Measurements from ENCODE around the gene CAPN9.
"Not testable (repeated sequence)": the region's sequence is repeated elsewhere in the genome, so short reads cannot be mapped to it uniquely, and the experiment has no call there.

The CAPN9 gene

GRCh38 chr1:230706887-230707731 is 40.1 kb upstream of the CAPN9 start:
- H3K36me3 Mint-ChIP-seq, result no peaks in the 10 kb centered on the region

DNA sequence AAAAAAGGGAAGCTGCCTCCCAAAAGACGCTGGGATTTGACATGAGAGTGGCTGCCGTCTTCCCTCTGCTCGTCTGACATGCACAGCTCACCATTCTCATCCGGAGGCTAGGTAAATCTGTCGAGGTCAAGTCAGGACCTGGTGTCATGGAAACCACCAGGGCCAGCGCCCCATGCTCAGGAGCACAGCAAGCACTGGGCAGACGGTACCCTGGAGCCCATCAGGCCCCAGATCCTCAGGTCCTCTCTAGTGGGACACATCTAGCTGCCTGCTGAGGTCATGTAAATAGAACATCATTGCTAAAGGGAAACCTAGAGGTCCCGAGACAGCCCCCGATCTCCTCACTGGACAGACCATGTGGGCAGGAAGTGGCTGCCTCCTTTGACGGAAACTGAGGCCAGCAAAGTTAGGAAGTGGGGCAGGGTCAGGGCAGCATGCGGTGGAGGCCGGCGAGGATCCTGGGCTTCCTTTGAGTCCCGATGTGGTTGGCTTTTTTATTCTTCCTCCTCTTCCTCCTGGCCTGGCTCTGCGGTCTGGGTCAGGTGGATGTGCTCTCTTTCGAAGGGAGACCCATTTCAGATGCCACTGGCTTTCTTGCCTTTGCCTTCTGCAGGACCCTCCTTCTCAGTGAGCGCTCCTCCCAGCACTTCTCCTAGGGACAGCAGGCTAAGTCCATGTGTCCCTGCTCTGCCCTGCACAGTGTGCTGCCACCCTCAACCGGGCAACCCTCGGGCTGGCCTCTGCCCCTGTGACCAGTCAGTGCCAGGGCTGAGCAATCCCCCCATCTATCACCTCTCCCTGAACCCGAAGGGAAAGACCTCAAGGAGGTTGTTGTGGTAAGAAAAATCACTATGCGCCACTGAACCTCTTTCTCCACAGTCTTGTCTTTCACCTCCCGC is 39.2 kb upstream of the CAPN9 start:
- Mint-ChIP-seq H3K27ac (no peak overlapping the region), H3K9me3 (no peaks in the 10 kb centered on the region), H3K4me1 (peaks cover 17% of the 10 kb centered on the region), H3K4me3 (no peak overlapping the region), H3K36me3 (no peaks in the 10 kb centered on the region)
- no peak for DNase-seq (ENCODE audit: low spot score in 2 of 2)
- no peak for ATAC-seq

More at GRCh38 chr1:230706887-230707731, 40.1 kb upstream of the CAPN9 start:
- no peaks in the 10 kb centered on the region for H3K9me3 Mint-ChIP-seq
- DNase-seq (ENCODE audit: low spot score in 2 of 2), result no peak
- H3K4me3 Mint-ChIP-seq, result no peak overlapping the region
- H3K27ac Mint-ChIP-seq, result no peak overlapping the region
- ATAC-seq, result no peak
- peaks cover 17% of the 10 kb centered on the region for H3K4me1 Mint-ChIP-seq

DNA sequence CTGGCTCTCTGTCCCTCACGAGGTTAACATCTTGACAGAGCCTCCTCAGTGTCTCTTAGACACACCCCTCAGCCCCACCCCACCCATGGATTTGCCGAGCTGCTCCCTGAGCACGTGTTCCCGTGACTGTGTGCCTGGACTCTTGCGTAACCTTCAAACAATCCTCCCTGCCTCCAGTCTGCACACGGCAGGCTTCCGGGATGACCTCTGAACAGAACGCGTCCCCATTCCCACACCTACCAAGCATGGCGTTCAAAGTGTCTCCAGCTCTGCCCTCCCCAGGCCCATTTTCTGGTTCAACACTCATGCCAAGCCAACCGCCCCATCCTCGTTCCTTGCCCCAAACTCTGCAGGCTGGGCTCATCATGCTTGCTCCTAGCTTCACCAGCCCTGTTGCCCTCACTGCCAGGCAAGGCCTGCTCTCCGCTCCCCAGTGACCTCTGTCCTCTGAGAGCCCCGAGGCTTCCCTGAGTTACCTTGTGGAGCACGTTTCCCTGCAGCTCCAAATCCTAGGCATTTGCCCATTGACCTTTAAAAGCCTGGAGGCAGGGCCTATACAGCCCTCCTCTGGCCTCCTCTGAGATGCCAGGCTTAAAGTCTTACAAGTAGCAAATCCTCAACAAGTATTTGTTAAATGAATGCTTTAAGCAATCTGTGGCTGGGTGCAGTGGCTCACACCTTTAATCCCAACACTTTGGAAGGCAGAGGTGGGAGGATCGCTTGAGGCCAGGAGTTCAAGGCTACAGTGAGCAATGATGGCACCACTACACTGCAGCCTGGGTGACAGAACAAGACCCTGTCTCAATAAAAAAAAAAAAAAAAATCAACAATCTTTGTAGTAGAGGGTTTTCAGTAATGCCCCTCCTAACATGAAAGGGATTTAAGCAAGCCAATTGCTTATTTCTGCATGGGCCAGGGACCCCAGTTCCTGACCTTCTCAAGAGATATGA is 38.3 kb upstream of the CAPN9 start:
- Mint-ChIP-seq H3K9me3 (no peaks in the 10 kb centered on the region), H3K4me3 (no peak overlapping the region), H3K4me1 (peaks cover 17% of the 10 kb centered on the region), H3K36me3 (no peaks in the 10 kb centered on the region), H3K27ac (no peak overlapping the region)
- ATAC-seq, result no peak
- no peak for DNase-seq (ENCODE audit: low spot score in 2 of 2)

DNA sequence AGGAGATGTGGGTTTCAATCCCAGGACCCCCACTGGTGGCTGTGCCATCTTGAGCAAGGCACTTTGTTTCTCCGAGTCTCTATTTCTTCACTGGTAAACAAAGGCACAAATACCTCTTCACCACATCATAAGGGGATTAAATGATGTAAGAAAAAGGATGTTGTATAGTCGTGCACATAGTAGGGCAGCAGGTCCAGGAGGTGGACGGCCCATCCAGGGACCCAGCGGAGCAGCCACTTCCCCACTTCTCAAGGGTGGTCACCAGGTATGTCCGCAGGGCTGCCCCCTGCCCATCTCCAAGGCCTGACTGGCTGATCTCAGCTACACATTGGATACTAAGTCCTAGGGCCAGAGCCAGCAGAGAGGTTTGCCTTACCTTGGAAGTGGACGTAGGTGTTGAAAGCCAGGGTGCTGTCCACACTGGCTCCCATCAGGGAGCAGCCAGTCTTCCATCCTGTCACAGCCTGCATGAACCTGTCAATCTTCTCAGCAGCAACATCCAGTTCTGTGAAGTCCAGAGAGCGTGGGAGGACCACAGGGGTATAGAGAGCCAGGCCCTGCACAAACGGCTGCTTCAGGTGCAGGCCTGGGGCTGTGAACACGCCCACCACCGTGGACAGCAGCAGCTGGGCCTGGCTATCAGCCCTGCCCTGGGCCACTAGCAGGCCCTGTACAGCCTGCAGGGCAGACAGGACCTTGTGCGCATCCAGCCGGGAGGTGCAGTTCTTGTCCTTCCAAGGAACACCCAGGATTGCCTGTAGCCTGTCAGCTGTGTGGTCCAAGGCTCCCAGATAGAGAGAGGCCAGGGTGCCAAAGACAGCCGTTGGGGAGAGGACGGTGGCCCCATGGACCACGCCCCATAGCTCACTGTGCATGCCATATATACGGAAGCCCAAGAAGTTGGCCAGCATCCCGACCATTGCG is 37.3 kb upstream of the CAPN9 start:
- DNase-seq (ENCODE audit: low spot score in 2 of 2) (no peak), ATAC-seq (no peak)
- H3K4me3 Mint-ChIP-seq, result no peak overlapping the region
- H3K27ac Mint-ChIP-seq, result no peak overlapping the region
- H3K36me3 Mint-ChIP-seq, result no peaks in the 10 kb centered on the region
- no peaks in the 10 kb centered on the region for H3K9me3 Mint-ChIP-seq
- peaks cover 17% of the 10 kb centered on the region for H3K4me1 Mint-ChIP-seq

GRCh38 chr1:230710543-230710904 is 36.7 kb upstream of the CAPN9 start:
- H3K9me3 Mint-ChIP-seq, result no peaks in the 10 kb centered on the region
- H3K27ac Mint-ChIP-seq, result no peak overlapping the region
- H3K36me3 Mint-ChIP-seq, result no peaks in the 10 kb centered on the region
- no peak for ATAC-seq
- no peak for DNase-seq (ENCODE audit: low spot score in 2 of 2)
- peaks cover 17% of the 10 kb centered on the region for H3K4me1 Mint-ChIP-seq
- no peak overlapping the region for H3K4me3 Mint-ChIP-seq

DNA sequence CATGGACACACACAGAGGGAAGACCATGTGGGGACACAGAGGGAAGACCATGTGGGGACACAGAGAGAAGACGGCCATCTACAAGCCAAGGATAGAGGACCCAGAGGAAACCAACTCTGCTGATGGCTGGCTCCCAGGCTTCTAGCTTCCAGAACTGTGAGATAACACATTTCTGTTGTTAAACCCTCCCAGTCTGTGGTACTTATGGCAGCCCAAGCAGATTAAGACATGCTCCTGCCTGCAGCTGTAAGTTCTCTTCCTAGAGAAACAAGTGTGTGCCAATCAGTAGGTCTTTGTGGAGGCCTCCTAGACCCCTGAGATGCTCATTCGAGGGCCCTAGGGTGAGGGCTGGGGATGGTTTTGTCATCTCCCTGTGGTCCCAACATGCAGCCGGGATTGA is 35.9 kb upstream of the CAPN9 start:
- DNase-seq (ENCODE audit: low spot score in 2 of 2) (no peak), ATAC-seq (no peak)
- Mint-ChIP-seq H3K27ac (peak overlapping the region; percentile 45), H3K4me1 (peaks cover 17% of the 10 kb centered on the region), H3K4me3 (no peak overlapping the region), H3K36me3 (no peaks in the 10 kb centered on the region), H3K9me3 (no peaks in the 10 kb centered on the region)

GRCh38 chr1:230712470-230712942 is 34.7 kb upstream of the CAPN9 start:
- Mint-ChIP-seq H3K36me3 (no peaks in the 10 kb centered on the region), H3K4me3 (no peak overlapping the region), H3K9me3 (peaks cover 3% of the 10 kb centered on the region), H3K27ac (no peak overlapping the region), H3K4me1 (peaks cover 16% of the 10 kb centered on the region)
- DNase-seq (ENCODE audit: low spot score in 2 of 2), result no peak
- ATAC-seq, result no peak

- Mint-ChIP-seq H3K27ac (no peak overlapping the region), H3K4me1 (peaks cover 10% of the 10 kb centered on the region), H3K4me3 (no peak overlapping the region), H3K9me3 (peaks cover 3% of the 10 kb centered on the region), H3K36me3 (no peaks in the 10 kb centered on the region)
- no peak for ATAC-seq
- DNase-seq (ENCODE audit: low spot score in 2 of 2), result no peak
Measured at GRCh38 chr1:230713138-230713537, 34.0 kb upstream of the CAPN9 start.

DNA sequence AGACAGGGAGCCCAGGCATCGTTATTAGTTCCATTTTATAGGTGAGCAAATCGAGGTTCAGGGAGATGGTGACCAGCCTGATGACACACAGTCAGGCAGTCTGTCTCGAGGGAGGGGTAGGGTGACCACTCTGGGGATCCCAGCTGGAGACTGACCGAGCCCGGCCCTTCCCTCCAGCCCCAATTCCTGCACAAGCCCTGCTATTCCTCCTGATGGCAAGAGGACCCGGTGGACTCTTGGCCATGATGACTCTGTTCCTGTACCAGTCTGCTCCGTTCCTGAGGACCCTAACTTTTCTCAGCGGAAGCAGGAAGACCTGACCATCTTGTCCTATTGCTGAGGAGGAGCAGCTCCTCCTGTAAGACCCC is 33.7 kb upstream of the CAPN9 start:
- ATAC-seq (no peak), DNase-seq (ENCODE audit: low spot score in 2 of 2) (no peak)
- Mint-ChIP-seq H3K4me1 (peaks cover 6% of the 10 kb centered on the region), H3K9me3 (peaks cover 3% of the 10 kb centered on the region), H3K27ac (no peak overlapping the region), H3K36me3 (no peaks in the 10 kb centered on the region), H3K4me3 (no peak overlapping the region)

DNA sequence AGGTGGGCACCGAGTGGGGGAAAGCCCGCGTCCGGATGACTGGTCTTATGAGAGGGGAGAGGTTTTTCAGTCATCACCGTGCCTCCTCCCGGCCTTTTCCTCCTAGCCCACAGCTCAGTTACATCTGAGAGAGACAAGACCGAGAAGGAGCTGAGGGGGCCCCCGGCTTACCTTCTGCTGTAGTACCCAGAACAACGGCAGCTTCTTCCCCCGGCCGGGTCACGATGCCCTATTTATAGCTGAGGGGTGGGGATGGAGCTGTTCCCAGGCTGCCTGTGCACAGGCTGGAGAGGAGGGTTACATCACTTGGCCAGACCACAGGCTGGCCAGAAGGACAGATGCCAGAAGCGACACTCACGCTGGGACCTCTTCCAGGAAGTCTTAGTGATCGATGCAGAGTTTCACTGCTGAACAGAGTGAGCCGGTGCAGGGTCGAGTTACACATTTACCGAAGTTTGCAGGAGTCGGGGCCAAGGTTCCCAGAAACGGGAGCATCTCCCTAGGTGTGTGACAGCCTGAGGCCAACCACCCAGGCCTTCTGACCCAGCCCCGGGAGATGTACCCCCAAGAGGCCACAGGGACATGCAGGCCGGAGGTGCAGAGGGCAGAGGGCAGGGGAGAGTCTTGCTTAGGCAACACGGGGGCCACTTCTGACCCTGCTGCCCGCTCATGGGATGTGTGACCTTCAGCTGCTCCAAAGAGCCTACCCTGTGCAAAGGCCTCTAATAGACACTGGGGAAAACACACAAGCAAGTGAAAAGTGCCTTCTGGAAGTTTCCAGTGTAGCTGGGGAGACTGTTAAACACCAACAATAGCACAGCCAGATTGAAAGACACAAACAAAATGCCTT is 33.0 kb upstream of the CAPN9 start, which contains the start of gene AGT:
Gene AGT (minus strand): TSS at position 208 of the 850 bp plus-strand sequence. CDS start 3,299 bp downstream, outside the sequence.
- H3K4me3 Mint-ChIP-seq, result no peak within 1 kb of the TSS
- DNase-seq (ENCODE audit: low spot score in 2 of 2) (no peak), ATAC-seq (no peak)
- no peak within 1 kb of the TSS for H3K27ac Mint-ChIP-seq
- H3K36me3 Mint-ChIP-seq, result no peaks in the 10 kb centered on the region
- H3K4me1 Mint-ChIP-seq, result no peaks in the 10 kb centered on the region
- H3K9me3 Mint-ChIP-seq, result peaks cover 3% of the 10 kb centered on the region

DNA sequence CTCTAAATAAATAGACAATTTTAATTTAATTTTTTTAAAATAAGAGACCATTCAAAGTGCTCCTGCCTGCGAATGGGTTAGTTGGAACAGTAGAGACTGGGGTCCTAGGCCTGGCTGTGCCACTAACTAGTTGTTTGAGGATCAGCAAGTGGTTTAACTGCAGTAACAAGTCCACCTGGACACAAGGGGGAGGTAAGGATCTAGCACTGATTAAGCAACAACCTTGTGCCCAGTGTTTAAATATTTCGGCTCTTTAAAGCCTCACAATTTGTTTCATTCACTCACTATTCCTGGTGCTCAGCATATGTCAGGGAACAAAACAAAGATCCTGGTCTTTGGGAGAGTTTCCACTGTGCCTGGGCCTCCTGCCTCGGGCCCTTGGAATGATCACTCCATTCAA is 31.7 kb upstream of the CAPN9 start:
- no peaks in the 10 kb centered on the region for H3K4me1 Mint-ChIP-seq
- no peak for ATAC-seq
- H3K36me3 Mint-ChIP-seq, result no peaks in the 10 kb centered on the region
- H3K9me3 Mint-ChIP-seq, result peaks cover 3% of the 10 kb centered on the region
- DNase-seq (ENCODE audit: low spot score in 2 of 2), result no peak
- no peak overlapping the region for H3K4me3 Mint-ChIP-seq
- H3K27ac Mint-ChIP-seq, result no peak overlapping the region

- H3K9me3 Mint-ChIP-seq; H3K36me3 Mint-ChIP-seq; H3K4me1 Mint-ChIP-seq; ATAC-seq; H3K4me3 Mint-ChIP-seq; H3K27ac Mint-ChIP-seq; DNase-seq (ENCODE audit: low spot score in 2 of 2): not testable (repeated sequence)
Measured at GRCh38 chr1:230716453-230716852, 30.7 kb upstream of the CAPN9 start.

DNA sequence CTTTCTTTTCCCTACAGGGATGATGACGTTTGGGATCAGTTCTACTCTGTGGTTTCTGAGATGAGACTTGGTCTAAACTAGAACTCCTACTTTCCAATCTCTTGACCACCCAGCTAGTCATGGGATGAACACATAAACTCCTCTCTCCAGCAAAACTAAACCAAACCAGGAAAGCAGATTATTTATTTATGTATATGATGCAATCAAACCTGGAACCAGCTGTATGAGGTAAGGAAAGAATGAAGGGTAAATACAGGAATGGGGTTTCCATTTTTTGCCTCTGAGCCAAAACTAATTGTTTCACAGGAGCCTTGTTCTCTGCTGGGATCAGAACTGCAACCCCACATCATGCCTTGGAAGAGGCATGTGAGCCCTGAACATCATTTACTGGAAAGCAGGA is 29.9 kb upstream of the CAPN9 start:
- H3K9me3 Mint-ChIP-seq, result peaks cover 3% of the 10 kb centered on the region
- DNase-seq (ENCODE audit: low spot score in 2 of 2), result no peak
- ATAC-seq, result no peak
- H3K4me1 Mint-ChIP-seq, result no peaks in the 10 kb centered on the region
- H3K4me3 Mint-ChIP-seq, result no peak overlapping the region
- H3K36me3 Mint-ChIP-seq, result no peaks in the 10 kb centered on the region
- H3K27ac Mint-ChIP-seq, result no peak overlapping the region

Measured in stimulated activated effector memory CD8-positive, alpha-beta T cell treated with anti-CD3 and anti-CD28 coated beads, Interleukin-12 subunit alpha, Interleukin-12 subunit beta, amount 100 ng/mL, for 72 hours (primary cell).